NB4 (cell line): ENCODE results near the gene SENP2.

Experiments used
- DNase-seq: peaks from one replicate; pipeline ENCODE4 v3.0.0; 2010; ENCODE audit warnings: low read depth
- H3K4me3 ChIP-seq: one replicate; pipeline ENCODE4 v1.5.1; 2011; ENCODE audit warnings: mild to moderate bottlenecking, low read depth, low read length, moderate library complexity
- MYC ChIP-seq: IDR thresholded peaks from 2 replicates; pipeline ENCODE4 v1.6.1; 2011; ENCODE audit warnings: low read depth, low read length
- POLR2A ChIP-seq: IDR thresholded peaks from 2 replicates; pipeline ENCODE4 v1.6.1; 2011; ENCODE audit warnings: mild to moderate bottlenecking; ENCODE audit not compliant: insufficient read length; ENCODE audit errors: extremely low read depth
- TF ChIP-seq, protein P1 (sequence below): IDR thresholded peaks from 2 replicates; pipeline ENCODE4 v1.6.1; 2011; ENCODE audit warnings: low read depth, low read length
- TF ChIP-seq, protein P2 (sequence below): IDR thresholded peaks from one replicate; pipeline ENCODE4 v1.5.1; 2012; ENCODE audit warnings: low read depth, low read length

Gene SENP2

DNA sequence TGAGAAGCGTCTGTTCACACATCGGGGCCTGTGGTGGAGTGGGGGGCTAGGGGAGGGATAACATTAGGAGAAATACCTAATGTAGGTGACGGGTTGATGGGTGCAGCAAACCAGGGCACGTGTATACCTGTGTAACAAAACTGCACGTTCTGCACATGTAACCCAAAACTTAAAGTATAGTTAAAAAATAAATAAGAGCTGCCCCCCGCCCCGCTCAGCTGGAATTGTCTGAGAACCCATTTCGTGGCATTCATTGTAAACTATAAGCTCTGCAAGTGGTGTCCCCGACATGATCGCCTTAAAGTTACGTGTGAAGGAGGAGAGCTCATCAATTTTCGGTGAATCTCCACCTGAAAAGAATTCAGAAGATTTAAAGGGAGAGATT lies 26.4 kb upstream of the SENP2 start:
- TF ChIP-seq, protein P1, sequence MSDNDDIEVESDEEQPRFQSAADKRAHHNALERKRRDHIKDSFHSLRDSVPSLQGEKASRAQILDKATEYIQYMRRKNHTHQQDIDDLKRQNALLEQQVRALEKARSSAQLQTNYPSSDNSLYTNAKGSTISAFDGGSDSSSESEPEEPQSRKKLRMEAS: no peak
- TF ChIP-seq MYC (no peak), POLR2A (no peak)
- TF ChIP-seq, protein P2, sequence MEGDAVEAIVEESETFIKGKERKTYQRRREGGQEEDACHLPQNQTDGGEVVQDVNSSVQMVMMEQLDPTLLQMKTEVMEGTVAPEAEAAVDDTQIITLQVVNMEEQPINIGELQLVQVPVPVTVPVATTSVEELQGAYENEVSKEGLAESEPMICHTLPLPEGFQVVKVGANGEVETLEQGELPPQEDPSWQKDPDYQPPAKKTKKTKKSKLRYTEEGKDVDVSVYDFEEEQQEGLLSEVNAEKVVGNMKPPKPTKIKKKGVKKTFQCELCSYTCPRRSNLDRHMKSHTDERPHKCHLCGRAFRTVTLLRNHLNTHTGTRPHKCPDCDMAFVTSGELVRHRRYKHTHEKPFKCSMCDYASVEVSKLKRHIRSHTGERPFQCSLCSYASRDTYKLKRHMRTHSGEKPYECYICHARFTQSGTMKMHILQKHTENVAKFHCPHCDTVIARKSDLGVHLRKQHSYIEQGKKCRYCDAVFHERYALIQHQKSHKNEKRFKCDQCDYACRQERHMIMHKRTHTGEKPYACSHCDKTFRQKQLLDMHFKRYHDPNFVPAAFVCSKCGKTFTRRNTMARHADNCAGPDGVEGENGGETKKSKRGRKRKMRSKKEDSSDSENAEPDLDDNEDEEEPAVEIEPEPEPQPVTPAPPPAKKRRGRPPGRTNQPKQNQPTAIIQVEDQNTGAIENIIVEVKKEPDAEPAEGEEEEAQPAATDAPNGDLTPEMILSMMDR: no peak

DNA sequence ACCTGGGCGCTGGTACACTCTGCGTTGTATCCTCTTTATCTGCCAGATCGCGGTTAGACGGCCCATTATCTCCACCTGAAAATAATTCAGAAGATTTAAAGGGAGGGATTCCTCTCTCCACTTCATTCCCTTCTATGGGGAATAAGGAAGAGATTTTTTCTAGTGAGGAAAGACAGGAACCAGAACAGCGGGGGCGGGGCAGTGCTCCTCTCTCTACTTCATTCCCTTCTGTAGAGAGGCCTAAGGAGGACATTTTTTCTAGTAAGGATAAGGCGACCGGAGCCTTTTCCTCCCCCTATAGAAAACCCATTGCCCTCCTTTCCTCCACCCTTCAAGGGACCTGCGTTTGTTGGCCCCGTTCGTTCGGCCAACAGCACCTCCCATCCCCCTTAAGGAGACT lies 25.4 kb upstream of the SENP2 start:
- no peak overlapping the region for H3K4me3 ChIP-seq
- TF ChIP-seq POLR2A (no peak), MYC (no peak)
- TF ChIP-seq, protein P1: no peak
- TF ChIP-seq, protein P2: no peak
- DNase-seq: no peak

More for the DNA sequence above, 26.4 kb upstream of the SENP2 start:
- no peak for DNase-seq
- no peak overlapping the region for H3K4me3 ChIP-seq

DNA sequence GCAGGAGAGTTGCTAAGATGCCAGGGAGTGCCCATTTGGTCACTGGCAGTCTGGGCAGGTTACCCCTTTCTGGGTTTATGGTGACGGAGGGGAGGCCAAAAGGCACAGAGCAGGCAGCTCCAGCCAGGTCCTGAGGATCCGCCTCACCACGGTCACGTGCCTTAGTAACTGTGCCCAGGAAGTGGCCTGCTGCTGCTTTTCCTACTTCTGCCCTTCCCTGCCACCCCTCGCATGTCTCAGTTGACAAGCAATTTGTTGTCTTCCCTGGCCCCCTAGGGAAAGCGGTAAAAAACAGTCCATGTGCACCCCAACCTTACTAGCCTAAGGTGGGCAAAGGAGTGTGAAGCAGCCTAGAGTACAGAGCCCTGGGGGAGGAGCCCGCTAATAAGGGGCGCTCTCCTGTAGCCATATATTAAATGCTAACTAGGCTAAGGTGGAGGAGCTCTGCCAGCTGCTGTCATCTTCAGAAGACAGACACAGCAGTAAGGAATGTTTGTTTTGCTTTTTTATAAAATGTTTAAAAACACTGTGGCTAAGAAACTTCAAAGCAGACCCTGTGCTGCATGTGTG lies 24.6 kb upstream of the SENP2 start:
- TF ChIP-seq POLR2A: no peak
- TF ChIP-seq, protein P1: no peak
- no peak for TF ChIP-seq MYC
- TF ChIP-seq, protein P2: no peak
- H3K4me3 ChIP-seq: no peak overlapping the region
- no peak for DNase-seq

DNA sequence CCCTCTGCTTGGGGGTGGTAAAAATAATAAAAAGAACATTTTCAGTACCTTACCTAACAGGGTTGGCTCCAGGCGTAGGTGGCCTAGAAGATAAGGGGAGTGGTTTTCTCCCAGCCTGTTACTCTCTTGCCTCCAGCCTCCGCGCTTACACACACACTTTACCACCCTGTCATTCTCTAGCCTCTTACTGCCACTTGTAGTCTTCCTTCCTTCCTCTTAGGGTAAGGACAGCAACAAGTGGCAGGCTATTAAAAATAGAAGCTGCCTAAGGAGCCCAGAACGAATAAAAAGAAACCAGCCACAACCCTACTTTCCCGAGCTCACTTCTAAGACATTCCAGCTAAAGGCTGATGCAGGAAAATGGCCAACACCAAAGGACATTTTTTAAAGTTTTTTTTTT lies 24.1 kb upstream of the SENP2 start:
- TF ChIP-seq MYC: no peak
- TF ChIP-seq, protein P2: no peak
- TF ChIP-seq, protein P1: no peak
- no peak for TF ChIP-seq POLR2A
- no peak for DNase-seq
- H3K4me3 ChIP-seq: no peak overlapping the region

DNA sequence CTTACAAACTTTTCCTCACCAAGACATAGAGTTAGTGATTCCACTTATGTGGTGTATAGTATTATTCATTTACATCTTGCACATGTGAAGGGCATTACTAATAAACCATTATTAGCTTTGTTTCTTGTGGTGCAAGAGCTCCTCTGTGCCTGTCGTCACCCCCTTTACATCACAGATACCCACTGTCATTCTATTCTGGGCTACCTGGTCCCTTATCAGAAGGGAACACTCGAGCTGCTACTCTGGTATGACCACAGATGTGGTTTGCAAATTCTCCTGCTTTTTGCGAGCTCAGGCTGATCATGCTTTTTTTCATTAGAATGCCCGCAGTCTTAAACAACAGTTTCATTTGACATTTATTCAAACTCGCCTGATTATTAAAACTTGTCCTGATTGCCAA lies 13.9 kb upstream of the SENP2 start:
- H3K4me3 ChIP-seq: no peak overlapping the region
- TF ChIP-seq POLR2A (no peak), MYC (no peak)
- TF ChIP-seq, protein P2: no peak
- TF ChIP-seq, protein P1: no peak
- DNase-seq: no peak
